WTC11 (cell line): ENCODE results near the gene SCAMP3. TPM values are rescaled to one million over a fixed set of nuclear protein-coding genes. Genes with fewer than 3 reads are reported as not detected.

ENCODE experiments used
- ATAC-seq: fragments of 200-7000 bp; cut with Tn5 transposase; 2 replicates; pipeline ENCODE4 v1.10.0; 2021; ENCODE audit warnings: mild to moderate bottlenecking, moderate library complexity
- CTCF ChIA-PET: fragments of 300-600 bp; sonication (Branson Sonifier 250); formaldehyde crosslinking; loops from one replicate; lab custom pipeline; 2021; ENCODE audit warnings: antibody characterized with exemption; lab: Charles Lee
- POLR2A ChIA-PET: fragments of 350-600 bp; sonication (Branson Sonifier 250); formaldehyde crosslinking; loops from one replicate; lab custom pipeline; 2021; ENCODE audit warnings: antibody characterized with exemption; lab: Charles Lee
- DNase-seq: peaks from one replicate; pipeline ENCODE4 v3.0.0; 2021; ENCODE audit warnings: low spot score
- H3K27ac Mint-ChIP-seq: 2 replicates; pipeline ENCODE4 v1.8.0; 2021; ENCODE audit warnings: mixed read lengths
- H3K27me3 Mint-ChIP-seq: 2 replicates; pipeline ENCODE4 v1.8.0; 2021; ENCODE audit warnings: low read depth, mild to moderate bottlenecking, moderate library complexity, mixed read lengths
- H3K36me3 Mint-ChIP-seq: 2 replicates; pipeline ENCODE4 v1.8.0; 2021; ENCODE audit warnings: mixed read lengths
- H3K4me1 Mint-ChIP-seq: 2 replicates; pipeline ENCODE4 v1.8.0; 2022; ENCODE audit warnings: mixed read lengths
- H3K4me3 Mint-ChIP-seq: 2 replicates; pipeline ENCODE4 v1.8.0; 2021; ENCODE audit warnings: mild to moderate bottlenecking, moderate library complexity, mixed read lengths
- H3K9me3 Mint-ChIP-seq: 2 replicates; pipeline ENCODE4 v1.8.0; 2021; ENCODE audit warnings: mixed read lengths
- CREB1 ChIP-seq: sonication (generic); formaldehyde crosslinking; IDR thresholded peaks from 2 replicates; pipeline ENCODE4 v1.8.0; 2023; ENCODE audit warnings: mild to moderate bottlenecking, missing genetic modification reagents
- E2F5 ChIP-seq: sonication (generic); formaldehyde crosslinking; IDR thresholded peaks from 2 replicates; pipeline ENCODE4 v1.8.1; 2022; ENCODE audit warnings: mild to moderate bottlenecking, moderate library complexity, missing genetic modification reagents
- GABPB1 ChIP-seq: sonication (generic); formaldehyde crosslinking; IDR thresholded peaks from 2 replicates; pipeline ENCODE4 v1.8.1; 2023; ENCODE audit warnings: mild to moderate bottlenecking, missing genetic modification reagents
- GTF2I ChIP-seq: fragments of 250-450 bp; sonication (Bioruptor Pico); conservative IDR thresholded peaks from 2 replicates; pipeline ENCODE4 v1.4.0; 2021; ENCODE audit warnings: mild to moderate bottlenecking
- HMGXB4 ChIP-seq: sonication (generic); formaldehyde crosslinking; IDR thresholded peaks from 2 replicates; pipeline ENCODE4 v1.8.1; 2023; ENCODE audit warnings: mild to moderate bottlenecking, moderate library complexity, missing genetic modification reagents
- TEAD1 ChIP-seq: sonication (generic); formaldehyde crosslinking; IDR thresholded peaks from 2 replicates; pipeline ENCODE4 v1.8.0; 2022; ENCODE audit warnings: mild to moderate bottlenecking, missing genetic modification reagents
- ZBTB43 ChIP-seq: sonication (generic); formaldehyde crosslinking; IDR thresholded peaks from 2 replicates; pipeline ENCODE4 v1.8.1; 2023; ENCODE audit warnings: mild to moderate bottlenecking, missing genetic modification reagents
- ZNF532 ChIP-seq: fragments of 250-450 bp; sonication (Bioruptor Pico); IDR thresholded peaks from 2 replicates; pipeline ENCODE4 v1.9.0; 2021; ENCODE audit warnings: mild to moderate bottlenecking, borderline replicate concordance
- ZSCAN18 ChIP-seq: fragments of 250-450 bp; sonication (Bioruptor Pico); IDR thresholded peaks from 2 replicates; pipeline ENCODE4 v2.1.2; 2022; ENCODE audit warnings: mild to moderate bottlenecking, moderate library complexity
- total RNA-seq: library from RNA; stranded (reverse); gene quantifications from 3 replicates; pipeline ENCODE4 v1.2.3, GENCODE V29; 2021
- TF ChIP-seq, protein P1 (sequence below): sonication (generic); formaldehyde crosslinking; IDR thresholded peaks from 2 replicates; pipeline ENCODE4 v1.8.1; 2022; ENCODE audit warnings: low read depth, mild to moderate bottlenecking, moderate library complexity, missing genetic modification reagents, borderline replicate concordance
- TF ChIP-seq, protein P2 (sequence below): sonication (generic); formaldehyde crosslinking; IDR thresholded peaks from 2 replicates; pipeline ENCODE4 v1.8.0; 2023; ENCODE audit warnings: mild to moderate bottlenecking, missing genetic modification reagents

Gene SCAMP3
- total RNA-seq, 1 experiment from 2014 or later = 58.8 TPM

- TF ChIP-seq ZNF532 (CRISPR knock-in tag) (no peak), CREB1 (CRISPR knock-in tag) (no peak), GTF2I (no peak), TEAD1 (0 out of 2 replicates have a peak, but pooled peaks have one; percentile 9)
- TF ChIP-seq, protein P1, sequence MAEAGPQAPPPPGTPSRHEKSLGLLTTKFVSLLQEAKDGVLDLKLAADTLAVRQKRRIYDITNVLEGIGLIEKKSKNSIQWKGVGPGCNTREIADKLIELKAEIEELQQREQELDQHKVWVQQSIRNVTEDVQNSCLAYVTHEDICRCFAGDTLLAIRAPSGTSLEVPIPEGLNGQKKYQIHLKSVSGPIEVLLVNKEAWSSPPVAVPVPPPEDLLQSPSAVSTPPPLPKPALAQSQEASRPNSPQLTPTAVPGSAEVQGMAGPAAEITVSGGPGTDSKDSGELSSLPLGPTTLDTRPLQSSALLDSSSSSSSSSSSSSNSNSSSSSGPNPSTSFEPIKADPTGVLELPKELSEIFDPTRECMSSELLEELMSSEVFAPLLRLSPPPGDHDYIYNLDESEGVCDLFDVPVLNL (CRISPR knock-in tag) = peak; percentile 93
- TF ChIP-seq, protein P2, sequence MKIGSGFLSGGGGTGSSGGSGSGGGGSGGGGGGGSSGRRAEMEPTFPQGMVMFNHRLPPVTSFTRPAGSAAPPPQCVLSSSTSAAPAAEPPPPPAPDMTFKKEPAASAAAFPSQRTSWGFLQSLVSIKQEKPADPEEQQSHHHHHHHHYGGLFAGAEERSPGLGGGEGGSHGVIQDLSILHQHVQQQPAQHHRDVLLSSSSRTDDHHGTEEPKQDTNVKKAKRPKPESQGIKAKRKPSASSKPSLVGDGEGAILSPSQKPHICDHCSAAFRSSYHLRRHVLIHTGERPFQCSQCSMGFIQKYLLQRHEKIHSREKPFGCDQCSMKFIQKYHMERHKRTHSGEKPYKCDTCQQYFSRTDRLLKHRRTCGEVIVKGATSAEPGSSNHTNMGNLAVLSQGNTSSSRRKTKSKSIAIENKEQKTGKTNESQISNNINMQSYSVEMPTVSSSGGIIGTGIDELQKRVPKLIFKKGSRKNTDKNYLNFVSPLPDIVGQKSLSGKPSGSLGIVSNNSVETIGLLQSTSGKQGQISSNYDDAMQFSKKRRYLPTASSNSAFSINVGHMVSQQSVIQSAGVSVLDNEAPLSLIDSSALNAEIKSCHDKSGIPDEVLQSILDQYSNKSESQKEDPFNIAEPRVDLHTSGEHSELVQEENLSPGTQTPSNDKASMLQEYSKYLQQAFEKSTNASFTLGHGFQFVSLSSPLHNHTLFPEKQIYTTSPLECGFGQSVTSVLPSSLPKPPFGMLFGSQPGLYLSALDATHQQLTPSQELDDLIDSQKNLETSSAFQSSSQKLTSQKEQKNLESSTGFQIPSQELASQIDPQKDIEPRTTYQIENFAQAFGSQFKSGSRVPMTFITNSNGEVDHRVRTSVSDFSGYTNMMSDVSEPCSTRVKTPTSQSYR = no peak
Measured at GRCh38 chr1:155227261-155228095, 34.7 kb downstream of the SCAMP3 start (continued).

DNA sequence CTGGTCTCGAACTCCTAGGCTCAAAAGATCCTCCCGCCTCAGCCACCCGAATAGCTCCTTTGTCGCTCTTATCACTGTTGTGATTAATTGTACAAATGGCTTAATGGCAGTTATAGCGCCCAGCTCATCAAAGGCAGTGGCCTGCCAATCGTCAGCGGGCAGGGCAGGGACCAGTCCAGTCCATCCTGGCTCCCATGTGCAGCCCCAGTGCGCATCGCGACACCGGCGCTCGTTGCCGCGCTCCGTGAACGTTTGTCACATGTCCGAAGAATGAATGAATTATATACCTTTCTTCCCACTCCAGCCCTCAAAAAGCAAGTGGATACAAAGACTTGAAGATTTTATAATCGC, 35.3 kb downstream of the SCAMP3 start:
- ATAC-seq (peak; percentile 29), DNase-seq (peak; percentile 60)
- CTCF ChIA-PET = interaction anchor here (0.9 to 6.1 kb wide), 14 partner anchors 18 to 209 kb away, joined by 3 to 48 read pairs (median 4); partner anchors contain the start of genes CLK2, KRTCAP2, MTX1 and THBS3
- H3K4me3 Mint-ChIP-seq = peak overlapping the region; percentile 92
- POLR2A ChIA-PET = interaction anchor here (0.7 to 1.4 kb wide), 6 partner anchors 17 to 210 kb away, joined by 3 to 6 read pairs (median 4); no protein-coding TSS in a partner anchor
- peak; percentile 10; the same call in 1 of the 2 replicates for TF ChIP-seq HMGXB4
- peak; percentile 30; the same call in 1 of the 2 replicates for TF ChIP-seq ZBTB43 (CRISPR knock-in tag)
- TF ChIP-seq E2F5 (CRISPR knock-in tag) = no peak
- TF ChIP-seq ZSCAN18 (CRISPR knock-in tag) = no peak
- TF ChIP-seq GABPB1 (CRISPR knock-in tag) = 0 out of 2 replicates have a peak, but pooled peaks have one; percentile 16
- peaks cover 29% of the 10 kb centered on the region for H3K27me3 Mint-ChIP-seq
- H3K27ac Mint-ChIP-seq = peak overlapping the region; percentile 95
- no peaks in the 10 kb centered on the region for H3K36me3 Mint-ChIP-seq
- peaks cover 25% of the 10 kb centered on the region for H3K4me1 Mint-ChIP-seq
- no peaks in the 10 kb centered on the region for H3K9me3 Mint-ChIP-seq
